ENCODE results near the gene CDH24. TPM values are rescaled to one million over a fixed set of nuclear protein-coding genes. Genes with fewer than 3 reads are reported as not detected.

Gene CDH24
- total RNA-seq, 2 donors from 2014 or later = 1.1 to 6.2 TPM

GRCh38 chr14:23066855-23067744 is 9.8 kb upstream of the CDH24 start:
- no peak for DNase-seq (ENCODE audit: low spot score)
- ATAC-seq (ENCODE audit: insufficient number of reproducible peaks, low FRiP score, low read depth) = no peak
- Histone ChIP-seq H3K27me3 (replicated peaks; ENCODE audit: insufficient read depth) (no peaks in the 10 kb centered on the region), H3K36me3 (peaks cover 57% of the 10 kb centered on the region), H3K9me3 (no peaks in the 10 kb centered on the region), H3K27ac (no peak overlapping the region), H3K4me3 (no peak overlapping the region), H3K4me1 (ENCODE audit: control insufficient read depth in 1 of 2, low read depth in 2 of 2) (peaks cover 18 to 29% of the 10 kb centered on the region in 2 donors)
- no peak for TF ChIP-seq CTCF (IDR thresholded peaks at IDR 0.05)

GRCh38 chr14:23066368-23066767 is 9.0 kb upstream of the CDH24 start:
- Histone ChIP-seq H3K27ac (no peak overlapping the region), H3K4me3 (no peak overlapping the region), H3K4me1 (ENCODE audit: control insufficient read depth in 1 of 2, low read depth in 2 of 2) (peaks cover 15 to 26% of the 10 kb centered on the region in 2 donors), H3K27me3 (replicated peaks; ENCODE audit: insufficient read depth) (no peaks in the 10 kb centered on the region), H3K9me3 (no peaks in the 10 kb centered on the region), H3K36me3 (peaks cover 61% of the 10 kb centered on the region)
- no peak for DNase-seq (ENCODE audit: low spot score)
- no peak for ATAC-seq (ENCODE audit: insufficient number of reproducible peaks, low FRiP score, low read depth)
- TF ChIP-seq CTCF (IDR thresholded peaks at IDR 0.05) = no peak

DNA sequence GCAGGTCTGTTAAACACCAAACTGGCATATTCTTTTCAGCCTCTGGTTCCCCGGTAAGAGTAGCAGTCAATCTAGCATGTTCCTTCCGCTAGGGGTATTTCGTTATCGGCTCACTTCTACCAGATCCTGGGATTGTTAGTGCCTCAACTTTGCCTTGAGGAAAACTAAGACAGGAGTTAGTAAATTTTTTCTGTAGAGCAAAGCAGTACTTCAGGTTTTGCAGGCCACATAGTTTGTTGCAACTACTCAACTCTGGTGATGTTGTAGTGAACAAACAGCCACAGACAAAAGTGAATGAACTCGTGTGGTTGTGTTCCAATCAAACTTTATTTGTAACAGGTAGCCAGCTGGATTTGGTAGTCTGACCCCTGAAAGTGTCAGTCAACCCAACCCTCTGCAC is 6.3 kb upstream of the CDH24 start:
- no peak overlapping the region for H3K27ac ChIP-seq
- no peak for DNase-seq (ENCODE audit: low spot score)
- no peak for ATAC-seq (ENCODE audit: insufficient number of reproducible peaks, low FRiP score, low read depth)
- no peaks in the 10 kb centered on the region for H3K9me3 ChIP-seq
- no peak overlapping the region for H3K4me3 ChIP-seq
- no peak for TF ChIP-seq CTCF (IDR thresholded peaks at IDR 0.05)
- peaks cover 76% of the 10 kb centered on the region for H3K36me3 ChIP-seq
- H3K4me1 ChIP-seq (ENCODE audit: control insufficient read depth in 1 of 2, low read depth in 2 of 2) = peaks cover 8 to 10% of the 10 kb centered on the region in 2 donors
- H3K27me3 ChIP-seq (replicated peaks; ENCODE audit: insufficient read depth) = no peaks in the 10 kb centered on the region

DNA sequence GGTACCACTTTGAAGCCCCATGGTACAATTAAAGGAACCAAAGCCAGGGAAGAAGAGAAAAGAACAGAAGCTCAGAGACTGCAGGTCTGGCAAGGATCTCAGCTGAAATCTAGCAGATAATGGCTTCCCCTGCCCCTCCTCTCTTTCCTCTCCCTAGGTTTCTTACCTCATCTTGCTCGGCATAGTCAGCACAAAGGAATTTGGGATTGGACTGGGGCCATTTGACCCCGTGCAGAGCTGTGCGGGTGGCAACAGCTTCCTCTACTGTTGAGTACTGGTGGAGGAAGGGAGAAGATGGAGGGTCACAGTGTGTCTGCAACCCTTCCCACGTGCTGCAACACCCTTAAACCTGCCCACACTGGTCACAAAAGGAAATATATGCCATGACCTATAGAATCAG is 4.7 kb upstream of the CDH24 start:
- Histone ChIP-seq H3K27ac (peak overlapping the region in 1 of 2 donors; percentile 53), H3K4me3 (no peak overlapping the region), H3K4me1 (ENCODE audit: control insufficient read depth in 1 of 2, low read depth in 2 of 2) (peaks cover 7 to 11% of the 10 kb centered on the region in 2 donors), H3K27me3 (replicated peaks; ENCODE audit: insufficient read depth) (no peaks in the 10 kb centered on the region), H3K9me3 (no peaks in the 10 kb centered on the region), H3K36me3 (peaks cover 62% of the 10 kb centered on the region)
- ATAC-seq (ENCODE audit: insufficient number of reproducible peaks, low FRiP score, low read depth) (peak; percentile 56), DNase-seq (ENCODE audit: low spot score) (no peak)
- TF ChIP-seq CTCF (IDR thresholded peaks at IDR 0.05) = no peak

GRCh38 chr14:23060536-23061260 is 3.4 kb upstream of the CDH24 start:
- Histone ChIP-seq H3K9me3 (no peaks in the 10 kb centered on the region), H3K4me3 (no peak overlapping the region), H3K27me3 (replicated peaks; ENCODE audit: insufficient read depth) (no peaks in the 10 kb centered on the region), H3K27ac (no peak overlapping the region), H3K4me1 (ENCODE audit: control insufficient read depth in 1 of 2, low read depth in 2 of 2) (peaks cover 13 to 19% of the 10 kb centered on the region in 2 donors), H3K36me3 (peaks cover 54% of the 10 kb centered on the region)
- DNase-seq (ENCODE audit: low spot score) = no peak
- no peak for TF ChIP-seq CTCF (IDR thresholded peaks at IDR 0.05)
- ATAC-seq (ENCODE audit: insufficient number of reproducible peaks, low FRiP score, low read depth) = no peak

All from thoracic aorta (tissue), 2 donors.